KMS-11 (cell line): ENCODE measurements around the gene NCK2.

Source experiments
- H2AFZ ChIP-seq: fragments of 200-600 bp; sonication (generic); 2 replicates; pipeline ENCODE4 v1.6.1; 2016; ENCODE audit warnings: antibody characterized with exemption, mixed run types, low read depth
- H3K27ac ChIP-seq: fragments of 200-600 bp; sonication (generic); 2 replicates; pipeline ENCODE4 v1.6.1; 2016; ENCODE audit warnings: mild to moderate bottlenecking, mixed run types
- H3K27me3 ChIP-seq: fragments of 200-600 bp; sonication (generic); 2 replicates; pipeline ENCODE4 v1.6.1; 2017; ENCODE audit warnings: mild to moderate bottlenecking, low read depth, mixed run types, moderate library complexity; ENCODE audit not compliant: insufficient read depth
- H3K36me3 ChIP-seq: fragments of 200-600 bp; sonication (generic); 2 replicates; pipeline ENCODE4 v1.6.1; 2017; ENCODE audit warnings: mild to moderate bottlenecking, mixed run types; ENCODE audit not compliant: insufficient read depth
- H3K4me1 ChIP-seq: fragments of 200-600 bp; sonication (generic); 2 replicates; pipeline ENCODE4 v1.6.1; 2016; ENCODE audit warnings: mild to moderate bottlenecking, low read depth, mixed run types; ENCODE audit not compliant: poor library complexity, severe bottlenecking
- H3K4me2 ChIP-seq: fragments of 200-600 bp; sonication (generic); 2 replicates; pipeline ENCODE4 v1.7.0; 2016; ENCODE audit warnings: mild to moderate bottlenecking, mixed run types
- H3K4me3 ChIP-seq: fragments of 200-600 bp; sonication (generic); IDR thresholded peaks from 2 replicates; pipeline ENCODE4 v1.6.1; 2017; ENCODE audit warnings: low read depth, low read length, mixed read lengths; ENCODE audit not compliant: insufficient read depth
- H3K79me2 ChIP-seq: fragments of 200-600 bp; sonication (generic); 2 replicates; pipeline ENCODE4 v1.6.1; 2016; ENCODE audit warnings: low read depth, mixed run types; ENCODE audit not compliant: insufficient read depth
- H3K9ac ChIP-seq: fragments of 200-600 bp; sonication (generic); 2 replicates; pipeline ENCODE4 v1.6.1; 2016; ENCODE audit warnings: mild to moderate bottlenecking, mixed run types
- H4K20me1 ChIP-seq: fragments of 200-600 bp; sonication (generic); 2 replicates; pipeline ENCODE4 v1.6.1; 2016; ENCODE audit warnings: mild to moderate bottlenecking, mixed run types; ENCODE audit not compliant: insufficient read depth
- TF ChIP-seq, protein P1 (sequence below): fragments of 200-600 bp; sonication (generic); conservative IDR thresholded peaks from 2 replicates; pipeline ENCODE4 v1.6.1; 2017; ENCODE audit warnings: low read depth, mild to moderate bottlenecking, antibody characterized with exemption, low read length, moderate library complexity, mixed read lengths

Gene NCK2

DNA sequence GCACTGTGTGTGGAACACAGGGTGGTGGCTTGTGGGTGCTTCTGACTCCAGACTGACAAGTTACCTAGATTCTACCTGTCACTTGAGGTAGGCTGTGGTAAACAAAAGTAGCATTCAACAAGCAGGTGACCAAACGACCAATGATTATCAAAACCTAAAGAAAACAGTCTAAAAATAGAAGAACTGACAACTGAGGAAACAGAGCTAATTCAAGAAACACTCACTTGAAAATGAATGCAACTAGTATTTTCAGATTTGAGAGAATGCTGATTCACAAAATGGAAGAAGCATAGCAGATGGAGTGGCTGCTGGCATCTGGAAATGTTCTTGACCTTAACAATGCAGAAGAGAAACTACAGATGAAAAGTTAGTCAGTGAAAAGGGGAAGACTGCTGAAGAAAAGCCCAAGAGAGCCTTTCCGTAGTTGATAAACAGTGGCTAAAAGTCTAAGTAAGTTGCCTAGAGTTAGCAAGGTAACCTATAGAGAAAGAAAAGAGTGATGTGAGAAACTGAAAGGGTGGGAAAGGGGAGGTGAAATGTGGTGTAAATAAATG is 170.4 kb downstream of the NCK2 start:
- Histone ChIP-seq H3K9ac (no peak overlapping the region), H3K4me1 (no peaks in the 10 kb centered on the region), H2AFZ (no peak overlapping the region)

DNA sequence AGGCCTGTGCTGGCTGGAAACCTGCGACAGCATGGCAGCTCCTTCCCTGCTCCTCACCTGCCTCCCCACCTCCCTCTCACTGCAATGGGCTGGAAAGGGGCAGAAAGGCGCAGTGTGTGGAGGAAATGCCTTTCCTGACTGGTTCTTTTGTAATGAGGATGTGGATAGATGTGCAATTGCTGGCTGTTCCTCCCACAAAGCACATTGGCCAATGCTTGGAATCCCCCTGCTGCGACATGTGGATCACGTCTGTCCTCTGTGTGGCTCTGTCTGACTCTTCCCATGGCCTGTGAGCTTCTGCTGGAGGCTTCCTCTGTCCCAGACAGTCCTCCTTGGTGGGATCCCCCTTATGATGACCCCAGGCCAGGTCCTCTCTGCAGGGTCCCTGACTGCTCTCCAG is 172.5 kb downstream of the NCK2 start:
- H3K4me1 ChIP-seq, result no peaks in the 10 kb centered on the region
- no peak overlapping the region for H3K27ac ChIP-seq
- TF ChIP-seq, protein P1, sequence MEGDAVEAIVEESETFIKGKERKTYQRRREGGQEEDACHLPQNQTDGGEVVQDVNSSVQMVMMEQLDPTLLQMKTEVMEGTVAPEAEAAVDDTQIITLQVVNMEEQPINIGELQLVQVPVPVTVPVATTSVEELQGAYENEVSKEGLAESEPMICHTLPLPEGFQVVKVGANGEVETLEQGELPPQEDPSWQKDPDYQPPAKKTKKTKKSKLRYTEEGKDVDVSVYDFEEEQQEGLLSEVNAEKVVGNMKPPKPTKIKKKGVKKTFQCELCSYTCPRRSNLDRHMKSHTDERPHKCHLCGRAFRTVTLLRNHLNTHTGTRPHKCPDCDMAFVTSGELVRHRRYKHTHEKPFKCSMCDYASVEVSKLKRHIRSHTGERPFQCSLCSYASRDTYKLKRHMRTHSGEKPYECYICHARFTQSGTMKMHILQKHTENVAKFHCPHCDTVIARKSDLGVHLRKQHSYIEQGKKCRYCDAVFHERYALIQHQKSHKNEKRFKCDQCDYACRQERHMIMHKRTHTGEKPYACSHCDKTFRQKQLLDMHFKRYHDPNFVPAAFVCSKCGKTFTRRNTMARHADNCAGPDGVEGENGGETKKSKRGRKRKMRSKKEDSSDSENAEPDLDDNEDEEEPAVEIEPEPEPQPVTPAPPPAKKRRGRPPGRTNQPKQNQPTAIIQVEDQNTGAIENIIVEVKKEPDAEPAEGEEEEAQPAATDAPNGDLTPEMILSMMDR, result no peak
- H3K4me3 ChIP-seq, result no peak overlapping the region
- no peaks in the 10 kb centered on the region for H3K27me3 ChIP-seq
- no peaks in the 10 kb centered on the region for H3K79me2 ChIP-seq
- no peak overlapping the region for H3K9ac ChIP-seq
- no peaks in the 10 kb centered on the region for H3K36me3 ChIP-seq
- no peak overlapping the region for H2AFZ ChIP-seq
- no peak overlapping the region for H3K4me2 ChIP-seq
- H4K20me1 ChIP-seq, result no peaks in the 10 kb centered on the region

More for the DNA sequence above, 170.4 kb downstream of the NCK2 start:
- H3K4me3 ChIP-seq, result no peak overlapping the region
- no peaks in the 10 kb centered on the region for H3K79me2 ChIP-seq
- TF ChIP-seq, protein P1, result no peak
- no peaks in the 10 kb centered on the region for H3K27me3 ChIP-seq
- no peaks in the 10 kb centered on the region for H3K36me3 ChIP-seq
- no peaks in the 10 kb centered on the region for H4K20me1 ChIP-seq
- H3K27ac ChIP-seq, result no peak overlapping the region
- no peak overlapping the region for H3K4me2 ChIP-seq

DNA sequence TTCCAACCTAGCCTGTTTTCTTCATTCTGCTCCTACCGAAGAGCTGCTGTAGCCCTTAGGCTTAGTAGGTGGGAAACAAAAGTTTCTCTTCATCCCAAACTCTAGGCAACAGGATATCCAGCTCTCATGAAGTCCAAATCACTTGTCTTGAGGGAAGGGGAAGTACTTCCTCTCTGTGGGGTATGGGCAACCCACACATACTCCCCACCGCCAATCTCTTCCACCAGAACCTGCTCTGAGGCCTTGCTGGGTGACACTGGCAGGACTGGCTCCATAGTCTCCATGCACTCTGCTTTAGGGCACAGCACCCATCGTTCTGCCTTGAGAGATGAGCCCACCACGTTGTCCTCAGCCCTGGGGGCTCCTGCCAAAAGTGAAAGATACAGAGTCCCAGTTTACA is 173.0 kb downstream of the NCK2 start:
- TF ChIP-seq, protein P1, result no peak
- Histone ChIP-seq H3K27ac (no peak overlapping the region), H3K27me3 (no peaks in the 10 kb centered on the region), H3K79me2 (no peaks in the 10 kb centered on the region), H3K9ac (no peak overlapping the region), H3K4me2 (no peak overlapping the region), H3K4me3 (no peak overlapping the region), H3K4me1 (no peaks in the 10 kb centered on the region), H4K20me1 (no peaks in the 10 kb centered on the region), H3K36me3 (no peaks in the 10 kb centered on the region), H2AFZ (no peak overlapping the region)

DNA sequence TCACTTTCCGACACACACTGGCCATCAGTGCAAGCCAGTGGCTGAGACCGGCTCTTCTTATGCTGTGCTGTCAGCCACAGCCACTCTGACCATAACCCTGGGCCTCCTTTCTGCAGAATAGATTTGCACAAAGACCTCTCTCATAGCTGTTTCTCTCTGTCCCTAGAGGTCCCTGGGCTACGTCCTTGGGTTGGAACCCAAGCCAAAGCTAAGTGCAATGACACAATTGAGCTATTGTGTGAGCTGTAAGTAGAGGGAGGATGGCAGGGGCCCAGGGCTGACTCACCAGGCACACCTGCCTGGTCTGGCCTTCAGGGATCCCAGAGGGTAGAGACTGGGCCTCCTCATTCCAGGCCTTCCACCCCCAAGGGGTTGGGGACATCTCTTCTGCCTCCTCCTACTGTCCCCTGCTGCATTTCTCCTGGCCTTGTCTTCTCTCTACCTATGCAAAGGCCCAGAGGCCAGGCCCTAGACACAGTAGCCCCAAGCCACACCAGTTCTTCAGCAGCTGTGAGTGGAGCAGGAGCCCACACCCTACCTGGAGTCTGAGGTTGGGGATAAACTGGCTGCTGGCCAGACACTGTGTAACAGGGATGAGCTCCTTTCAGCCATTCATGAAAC is 174.6 kb downstream of the NCK2 start:
- Histone ChIP-seq H4K20me1 (no peaks in the 10 kb centered on the region), H3K79me2 (no peaks in the 10 kb centered on the region), H3K4me2 (no peak overlapping the region), H3K4me1 (no peaks in the 10 kb centered on the region), H3K27me3 (no peaks in the 10 kb centered on the region), H3K36me3 (no peaks in the 10 kb centered on the region), H3K9ac (no peak overlapping the region), H3K4me3 (no peak overlapping the region), H3K27ac (no peak overlapping the region), H2AFZ (no peak overlapping the region)
- TF ChIP-seq, protein P1, result no peak
